Measurements from ENCODE around the gene AGPAT3. TPM values are rescaled to one million over a fixed set of nuclear protein-coding genes. Genes with fewer than 3 reads are reported as not detected.

AGPAT3 gene
- polyA plus RNA-seq, 2 of the 4 experiments (the other 2 are of a cell fraction), result 18.2 to 20.3 TPM

GRCh38 chr21:44010429-44010828 is 145.4 kb downstream of the AGPAT3 start:
- CTCF ChIA-PET, result no interaction called here
- 88% methylated on average over 9 of the region's 9 CpGs for WGBS (ENCODE audit: missing lambda C conversion rate)
- Histone ChIP-seq H3K4me3 (no peak overlapping the region), H3K4me1 (peaks cover 35% of the 10 kb centered on the region), H3K27ac (no peak overlapping the region), H3K9me3 (no peaks in the 10 kb centered on the region), H3K4me2 (no peak overlapping the region)
- FAIRE-seq (no peak), DNase-seq (ENCODE audit: low read depth in 1 of 2, low spot score in 1 of 2) (no peak), ATAC-seq (no peak)
- POLR2A ChIA-PET, result no interaction called here
- TF ChIP-seq JUN (IDR thresholded peaks at IDR 0.05), result no peak
- TF ChIP-seq SMC3 (IDR thresholded peaks at IDR 0.05), result no peak
- no peak for TF ChIP-seq RARB (CRISPR knock-in tag; IDR thresholded peaks at IDR 0.05)
- TF ChIP-seq CHD4 (IDR thresholded peaks at IDR 0.05; ENCODE audit: borderline replicate concordance), result no peak
- no peak for TF ChIP-seq ZFP36 (IDR thresholded peaks at IDR 0.05; ENCODE audit: borderline replicate concordance, partially characterized antibody)
- TF ChIP-seq PHF8 (IDR thresholded peaks at IDR 0.05; ENCODE audit: borderline replicate concordance, low read depth), result no peak
- no peak for TF ChIP-seq CEBPB (IDR thresholded peaks at IDR 0.05)
- TF ChIP-seq REST (IDR thresholded peaks at IDR 0.05), result no peak
- TF ChIP-seq HEYL (CRISPR knock-in tag; IDR thresholded peaks at IDR 0.05), result no peak
- no peak for TF ChIP-seq ELK1 (IDR thresholded peaks at IDR 0.05; ENCODE audit: low read depth, low read length)
- TF ChIP-seq POLR2A (IDR thresholded peaks at IDR 0.05; ENCODE audit: low read length), result no peak
- no peak for TF ChIP-seq CBX8 (IDR thresholded peaks at IDR 0.05)
- no peak for TF ChIP-seq JUNB (IDR thresholded peaks at IDR 0.05)
- TF ChIP-seq KDM5A (IDR thresholded peaks at IDR 0.05), result no peak
- TF ChIP-seq TP53 (CRISPR knock-in tag; IDR thresholded peaks at IDR 0.05), result no peak
- no peak for TF ChIP-seq NFE2L2 (conservative IDR thresholded peaks at IDR 0.05; ENCODE audit: low read length)
- no peak for TF ChIP-seq BHLHE40 (IDR thresholded peaks at IDR 0.05; ENCODE audit: low read depth, low read length)
- TF ChIP-seq EP300 (IDR thresholded peaks at IDR 0.05), result no peak
- TF ChIP-seq HOXB5 (CRISPR knock-in tag; IDR thresholded peaks at IDR 0.05), result no peak

GRCh38 chr21:44011123-44011522 is 146.1 kb downstream of the AGPAT3 start:
- ChIA-PET POLR2A (interaction anchor here (1.4 kb wide), 1 partner anchor 10 kb away, joined by 6 read pairs; no protein-coding TSS in a partner anchor), CTCF (interaction anchor here (1.1 kb wide), 1 partner anchor 36 kb away, joined by 3 read pairs; no protein-coding TSS in a partner anchor)
- Histone ChIP-seq H3K4me2 (peak overlapping the region; percentile 80), H3K4me1 (peaks cover 28% of the 10 kb centered on the region), H3K4me3 (peak overlapping the region; percentile 98), H3K9me3 (no peaks in the 10 kb centered on the region), H3K27ac (peak overlapping the region; percentile 99 to 100)
- DNase-seq (ENCODE audit: low read depth in 1 of 2, low spot score in 1 of 2) (no peak), FAIRE-seq (no peak), ATAC-seq (no peak)
- no peak for TF ChIP-seq HEYL (CRISPR knock-in tag; IDR thresholded peaks at IDR 0.05)
- TF ChIP-seq REST (IDR thresholded peaks at IDR 0.05), result no peak
- WGBS (ENCODE audit: missing lambda C conversion rate), result 75% methylated on average over 9 of the region's 9 CpGs
